T-helper 2 cell (primary cell): ENCODE data around the gene PRSS38.

Source experiments
- DNase-seq, 5 experiments: peaks; one replicate each; pipeline versions ENCODE4 v3.0.0 to v3.0.0-alpha.2; 2012 to 2022
- total RNA-seq, 2 donors: gene quantifications; one replicate each; lab custom pipeline; 2026; lab: John Stamatoyannopoulos, UW

PRSS38 gene
- total RNA-seq: 0 reads per million in 2 donors

DNA sequence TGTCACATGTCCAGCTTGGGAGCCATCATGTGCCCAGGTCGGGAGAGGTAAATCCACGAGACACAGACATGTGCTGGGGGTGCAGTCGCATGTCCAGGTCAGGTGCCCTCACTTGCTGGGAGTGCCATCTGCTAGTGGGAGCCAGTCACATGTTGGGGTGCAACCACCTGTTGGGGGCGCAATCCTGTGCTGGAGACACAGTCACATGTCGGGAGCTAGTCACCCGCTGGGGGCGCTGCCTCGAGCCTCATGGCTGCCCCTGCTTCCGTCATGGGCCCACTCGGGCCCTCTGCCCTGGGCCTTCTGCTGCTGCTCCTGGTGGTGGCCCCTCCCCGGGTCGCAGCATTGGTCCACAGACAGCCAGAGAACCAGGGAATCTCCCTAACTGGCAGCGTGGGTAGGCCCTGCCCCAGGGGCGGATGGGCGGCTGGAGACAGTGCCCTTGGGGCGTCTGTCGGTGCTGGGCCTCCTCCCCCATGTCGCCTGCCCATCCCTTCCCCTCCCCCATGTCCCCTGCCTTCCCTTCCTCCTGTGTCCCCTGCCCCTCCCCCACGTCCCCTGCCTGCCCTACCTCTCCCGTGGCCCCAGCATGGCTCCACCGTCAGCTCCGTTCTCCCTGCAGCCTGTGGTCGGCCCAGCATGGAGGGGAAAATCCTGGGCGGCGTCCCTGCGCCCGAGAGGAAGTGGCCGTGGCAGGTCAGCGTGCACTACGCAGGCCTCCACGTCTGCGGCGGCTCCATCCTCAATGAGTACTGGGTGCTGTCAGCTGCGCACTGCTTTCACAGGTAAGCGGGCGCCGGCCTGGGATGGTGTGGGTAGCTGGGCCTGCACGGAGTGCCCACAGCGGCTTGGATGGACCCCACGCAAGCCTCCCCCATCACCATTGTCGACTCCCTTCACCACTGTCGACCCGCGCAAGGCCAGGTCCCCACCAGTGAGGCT, at the start of gene PRSS38:
PRSS38 (plus strand) TSS at position 208 of the 942 bp plus-strand sequence; CDS start at position 250, 42 bp downstream.
- DNase-seq: no peak

DNA sequence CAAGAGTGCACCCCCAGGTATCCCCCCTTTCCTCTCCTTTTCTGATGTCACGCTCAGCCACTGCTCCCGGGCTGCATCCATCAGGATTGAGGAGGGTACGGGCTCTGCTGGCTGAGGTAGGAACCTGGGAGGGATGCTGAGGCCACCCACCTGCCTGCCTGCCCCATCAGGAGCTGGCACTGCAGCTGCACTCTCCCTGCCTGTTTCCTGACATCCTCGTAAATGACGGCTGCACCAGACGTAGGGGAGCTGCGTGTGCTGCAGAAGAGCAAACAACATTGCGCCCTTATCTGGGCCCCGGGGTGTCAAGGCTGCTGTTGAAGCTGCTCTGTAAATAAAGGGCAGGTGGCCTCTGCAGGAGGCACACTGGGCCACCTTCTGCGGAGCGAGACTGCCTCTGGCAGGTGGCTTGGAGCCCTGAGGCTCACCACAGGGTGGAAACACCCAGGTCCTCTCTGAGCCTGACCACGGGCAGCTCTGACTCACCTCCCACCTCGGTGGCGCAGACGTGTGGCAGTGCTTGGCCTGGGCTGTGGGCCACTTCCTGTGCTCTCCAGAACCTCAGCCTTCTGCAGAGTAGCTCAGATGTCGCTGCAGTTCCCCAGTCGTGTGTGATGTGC, 49.4 kb upstream of the PRSS38 start:
- peak; percentile 36 to 100 (median 62) for DNase-seq

- no peak for DNase-seq
Observed at GRCh38 chr1:227766653-227767277, 48.7 kb upstream of the PRSS38 start.

DNA sequence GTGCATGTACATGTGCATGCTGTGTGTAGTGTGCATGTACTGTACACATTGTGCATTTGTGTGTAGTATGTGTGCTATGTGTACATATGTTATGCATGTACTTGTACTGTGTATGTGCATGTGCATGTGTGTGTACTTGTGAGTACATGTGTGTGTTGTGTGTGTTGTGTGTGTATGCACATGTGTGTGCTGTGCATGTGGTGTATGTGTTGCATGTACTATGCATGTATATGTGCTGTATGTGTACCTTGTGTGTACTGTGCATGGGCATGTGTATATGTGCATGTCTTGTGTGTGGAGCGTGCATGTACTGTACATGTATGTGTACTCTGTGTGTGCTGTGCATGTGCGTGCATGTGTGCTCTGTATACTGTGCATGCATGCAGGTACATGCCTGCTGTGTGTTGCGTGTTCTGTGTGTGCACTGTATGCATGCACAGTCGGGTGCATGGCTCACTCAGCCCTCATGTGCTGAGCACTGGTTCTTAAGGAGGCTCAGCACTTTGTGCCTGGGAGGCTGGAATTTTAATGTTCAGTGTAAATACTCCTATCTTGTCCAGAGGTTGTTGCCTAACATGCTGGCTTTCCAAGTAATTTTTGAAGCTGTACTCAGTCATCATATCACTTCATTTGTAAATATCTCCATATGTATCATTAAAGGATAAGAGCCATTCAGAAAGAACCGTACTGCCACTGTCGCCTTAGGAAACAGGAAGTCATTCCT, 47.9 kb upstream of the PRSS38 start:
- no peak for DNase-seq

DNA sequence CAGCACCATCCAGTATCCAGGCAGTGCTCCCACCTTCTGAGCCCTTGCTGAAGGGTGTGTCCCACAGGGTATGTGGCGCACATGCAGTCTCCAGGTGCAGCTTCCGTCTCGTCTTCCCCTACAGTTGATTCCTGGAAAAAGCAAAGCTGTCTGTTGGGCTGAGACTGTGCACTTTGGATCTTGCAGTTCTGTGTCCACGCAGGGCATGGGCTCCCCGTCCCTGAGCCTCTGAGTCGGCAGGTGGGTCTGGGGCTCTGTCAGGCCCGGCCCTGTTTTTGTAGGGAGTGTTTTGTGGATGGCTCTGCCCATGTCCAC, 47.4 kb upstream of the PRSS38 start:
- no peak for DNase-seq

DNA sequence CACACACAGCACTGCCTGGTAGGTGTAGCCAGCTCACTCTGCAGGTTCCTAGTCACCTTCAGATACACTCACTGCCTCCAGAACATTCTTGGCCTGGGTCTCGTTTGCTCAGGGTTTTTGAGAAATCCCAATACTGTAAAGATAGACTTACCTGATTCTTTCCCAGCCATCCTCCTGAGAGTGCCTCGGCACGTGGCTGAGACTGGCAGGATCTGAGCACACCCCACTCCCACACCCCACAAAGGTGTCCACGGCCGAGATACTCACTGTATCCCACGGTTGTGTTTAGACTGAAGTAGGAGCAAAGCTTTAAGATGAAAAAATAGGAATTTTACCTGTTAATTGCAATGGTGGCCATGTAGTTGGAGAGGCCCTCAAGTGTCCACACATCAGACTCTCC, 46.8 kb upstream of the PRSS38 start:
- no peak for DNase-seq

DNA sequence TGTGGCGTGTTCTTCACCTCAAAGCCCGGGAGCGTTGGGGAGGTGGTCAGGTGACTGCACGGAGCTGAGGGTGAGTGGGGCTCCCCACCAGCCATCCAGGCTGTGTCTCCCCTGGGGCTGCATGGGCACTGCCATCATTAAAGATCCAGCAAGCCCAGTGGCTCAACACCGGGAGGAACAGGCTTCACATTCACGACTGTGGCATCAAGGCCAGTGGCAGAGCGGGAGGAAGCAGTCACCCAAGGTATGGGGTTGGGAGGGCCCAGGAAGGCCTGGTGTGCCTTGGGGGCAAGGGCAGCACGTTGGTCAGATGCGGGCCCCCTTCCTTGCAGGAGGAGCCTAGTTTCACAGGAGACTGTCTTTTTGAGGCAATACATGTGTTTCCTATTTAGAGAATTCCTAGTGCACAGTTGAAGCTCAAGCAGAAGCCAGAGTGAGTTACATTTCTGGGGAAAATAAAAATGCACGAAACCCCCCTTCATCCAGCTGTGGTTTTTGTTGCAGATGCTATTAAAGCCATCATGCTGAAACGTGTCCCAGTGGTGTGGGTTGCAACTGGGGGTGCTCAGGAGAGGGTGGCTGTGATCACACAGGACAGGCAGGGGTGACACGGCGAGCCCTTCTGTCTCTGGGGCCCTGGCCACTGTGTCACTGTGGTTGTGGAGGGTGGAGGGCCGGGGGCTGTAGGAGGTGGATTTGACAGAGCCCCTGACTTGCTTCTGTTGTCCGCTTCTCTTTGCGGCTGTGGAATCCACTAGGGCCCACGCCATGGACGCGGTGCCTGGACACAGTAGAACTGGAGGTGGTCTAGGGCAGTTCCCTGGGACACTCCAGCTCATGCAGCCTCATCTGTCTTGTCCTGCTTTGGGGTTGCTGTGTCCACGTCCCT, 46.2 kb upstream of the PRSS38 start:
- no peak for DNase-seq

DNA sequence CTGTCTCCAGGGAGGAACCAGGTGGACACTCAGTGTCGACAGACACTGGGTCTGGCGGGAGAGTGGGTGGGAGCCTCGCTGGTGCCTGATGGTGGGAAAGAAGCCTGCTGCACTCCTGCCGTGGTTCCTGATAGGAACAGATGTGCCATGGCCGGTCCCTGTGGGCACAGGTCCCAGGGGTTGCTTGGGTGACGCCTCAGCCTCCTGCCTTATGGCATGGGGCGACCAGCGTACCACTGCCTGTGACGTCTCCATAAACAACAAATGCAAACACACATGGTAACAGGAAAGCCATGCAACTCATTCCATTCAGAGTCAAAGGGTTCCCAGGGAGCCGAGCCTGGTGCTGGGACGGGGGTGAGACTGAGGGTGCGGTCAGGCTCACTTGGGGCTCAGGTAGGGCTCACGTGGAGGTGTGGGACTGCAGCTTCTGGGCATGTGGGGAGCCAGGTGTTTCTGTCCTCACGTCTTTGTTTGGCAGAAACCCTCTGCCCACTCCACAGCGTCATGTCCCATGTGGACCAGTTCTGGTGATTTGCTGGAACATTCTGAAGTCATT, 45.5 kb upstream of the PRSS38 start:
- DNase-seq: no peak

GRCh38 chr1:227770812-227771211, 44.7 kb upstream of the PRSS38 start:
- no peak for DNase-seq

- no peak for DNase-seq
Observed at GRCh38 chr1:227771326-227771725, 44.1 kb upstream of the PRSS38 start.

DNA sequence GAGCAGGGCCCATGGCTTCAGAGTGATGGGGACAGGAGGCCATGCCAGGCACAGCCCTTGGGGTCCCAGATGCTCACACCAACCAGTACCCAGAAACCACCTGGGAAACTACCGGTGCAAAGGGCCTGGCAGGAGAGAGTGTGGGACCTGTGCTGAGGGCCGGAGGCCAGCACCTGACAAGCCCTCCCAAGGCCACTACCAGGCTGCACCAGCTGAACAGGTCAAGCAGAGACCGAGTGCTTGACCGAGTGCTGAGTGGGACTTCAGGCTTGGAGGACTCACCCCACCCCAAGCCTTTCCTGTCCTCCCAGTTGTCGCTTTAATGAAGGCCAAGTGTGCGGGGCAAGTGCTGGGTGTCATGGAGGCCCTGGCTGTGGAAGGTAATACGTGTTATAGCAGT, 43.7 kb upstream of the PRSS38 start:
- DNase-seq: no peak

DNA sequence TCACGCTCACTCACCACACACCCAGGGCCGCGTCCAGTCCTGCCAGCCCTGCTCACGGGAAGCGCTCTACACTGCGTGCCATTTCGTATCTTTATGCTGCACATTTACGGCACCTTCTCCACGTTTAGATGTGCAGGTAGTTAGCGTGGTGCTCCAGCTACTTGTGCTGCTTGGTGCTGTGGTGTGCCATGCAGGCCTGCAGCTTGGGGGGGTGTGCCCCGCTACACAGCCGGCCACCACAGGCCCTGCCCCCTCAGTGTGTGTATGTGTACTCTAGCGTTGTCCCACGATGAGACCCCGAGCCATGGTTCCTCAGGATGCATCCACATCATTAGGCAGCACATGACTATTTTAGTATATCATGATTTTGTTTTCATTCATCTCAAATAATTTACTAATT, 41.9 kb upstream of the PRSS38 start:
- no peak for DNase-seq

DNA sequence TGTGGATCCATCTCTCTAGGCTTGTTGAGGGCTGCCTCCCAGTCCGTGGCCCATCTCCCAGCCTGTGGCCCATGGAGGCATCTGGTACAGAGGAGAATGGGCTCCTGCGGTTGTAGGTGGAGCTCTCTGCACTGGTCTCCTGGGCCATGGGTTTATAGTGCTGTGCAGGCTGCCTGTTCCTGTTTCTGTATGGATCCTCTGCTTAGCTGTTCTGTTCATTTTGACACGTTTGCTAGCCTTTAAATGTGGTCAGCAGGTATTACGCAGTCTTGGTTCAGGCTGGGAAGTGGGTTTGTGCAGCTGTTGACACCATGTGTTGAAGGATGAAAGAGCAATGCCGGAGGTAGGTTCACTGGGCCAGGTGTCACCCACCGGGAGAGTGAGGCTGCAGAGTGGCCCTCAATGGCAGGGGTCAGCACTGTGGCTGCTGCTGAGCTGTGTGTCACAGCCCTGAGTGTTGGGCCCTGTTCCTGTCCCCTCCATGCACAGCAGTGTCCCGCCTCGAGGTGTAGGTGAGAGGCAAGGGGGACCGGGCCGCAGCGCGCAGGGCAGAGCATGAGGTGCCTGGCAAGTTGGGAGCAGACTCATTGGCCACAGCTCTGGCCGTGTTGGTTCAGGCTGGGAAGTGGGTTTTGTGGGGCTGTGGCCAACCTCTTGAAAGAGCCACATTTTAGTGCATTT, 41.3 kb upstream of the PRSS38 start:
- DNase-seq: peak in 2 of 5 experiments; percentile 84 to 85

DNA sequence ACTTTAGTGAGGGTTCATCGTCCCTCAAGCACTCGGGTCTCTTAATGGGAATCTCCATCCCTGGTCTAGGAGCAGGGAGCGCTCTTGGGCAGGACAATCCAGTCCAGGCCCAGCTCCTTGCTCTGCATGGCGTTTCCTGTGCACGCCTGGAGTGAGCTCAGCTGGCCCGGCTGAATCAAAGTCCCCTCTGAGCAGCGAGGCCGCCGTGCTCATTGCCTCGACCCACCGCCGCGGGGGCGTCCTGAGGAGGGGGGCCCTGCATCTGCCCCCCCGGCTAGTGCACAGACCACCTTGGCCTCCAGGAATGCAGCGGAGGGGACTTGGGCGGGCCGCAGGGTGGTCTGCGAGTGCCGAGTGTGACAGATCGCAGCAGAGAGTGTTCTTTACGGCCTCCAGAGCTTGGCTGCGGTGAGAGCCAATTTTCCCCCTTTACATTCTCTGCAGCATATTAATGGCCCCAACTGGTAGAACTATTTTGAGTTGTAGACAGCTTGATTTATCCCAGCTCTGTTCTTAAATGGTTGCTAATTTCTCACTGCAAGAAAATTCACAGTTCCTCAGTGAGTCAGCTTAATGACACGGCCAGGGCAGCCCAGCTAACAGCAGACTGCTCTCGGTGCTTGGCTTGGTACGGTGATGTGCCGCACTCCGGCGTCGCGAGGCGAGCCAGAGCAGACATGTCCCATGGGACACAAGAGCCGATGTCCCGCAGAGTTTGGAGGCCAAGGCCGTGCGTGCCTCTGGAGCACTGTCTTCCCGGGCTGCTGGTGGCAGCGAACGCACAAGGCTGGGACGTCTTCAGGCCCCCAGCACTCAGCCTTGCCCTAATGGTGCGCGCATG, 40.4 kb upstream of the PRSS38 start:
- no peak for DNase-seq

DNA sequence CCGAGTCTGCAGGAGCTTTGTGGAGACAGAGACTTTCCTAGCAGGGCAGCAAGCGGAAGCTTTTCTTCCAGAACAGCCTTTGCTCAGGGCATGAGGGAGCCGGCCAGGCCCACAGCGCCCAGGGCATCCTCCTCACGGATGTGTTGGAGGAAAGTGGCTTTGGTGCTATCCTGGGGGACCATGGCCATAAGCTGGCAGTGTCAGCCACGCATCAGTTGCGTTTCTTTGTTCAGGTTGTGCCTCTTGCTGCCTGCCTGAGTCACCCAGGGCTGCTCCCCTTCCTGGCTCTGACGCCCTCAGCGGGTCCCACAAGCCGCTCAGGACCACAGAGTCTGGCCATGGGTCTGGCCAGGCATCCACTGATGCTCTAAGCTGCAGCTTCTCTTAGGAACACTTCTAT, 39.6 kb upstream of the PRSS38 start:
- no peak for DNase-seq

DNA sequence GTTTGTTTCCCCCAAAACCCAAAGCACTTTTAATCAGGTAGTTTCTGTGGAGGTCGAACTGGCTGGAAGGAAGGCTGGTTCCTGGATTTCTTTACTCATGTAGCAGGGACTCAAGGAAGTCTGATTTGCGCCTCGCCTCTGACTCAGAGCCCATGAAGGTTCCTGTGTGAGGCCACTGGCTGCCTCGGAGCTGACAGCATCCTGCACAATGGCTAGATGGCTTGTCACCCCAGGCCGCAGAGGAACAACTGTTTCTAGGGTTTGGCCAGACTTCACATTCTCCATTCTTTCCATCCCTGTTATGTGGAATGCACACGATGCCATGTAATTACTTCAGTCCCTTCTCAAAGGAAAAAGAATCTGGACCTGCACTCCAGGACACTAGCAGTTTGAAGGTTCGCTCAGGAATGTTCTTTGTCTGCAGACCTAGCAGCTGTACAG, 39.1 kb upstream of the PRSS38 start:
- DNase-seq: no peak

DNA sequence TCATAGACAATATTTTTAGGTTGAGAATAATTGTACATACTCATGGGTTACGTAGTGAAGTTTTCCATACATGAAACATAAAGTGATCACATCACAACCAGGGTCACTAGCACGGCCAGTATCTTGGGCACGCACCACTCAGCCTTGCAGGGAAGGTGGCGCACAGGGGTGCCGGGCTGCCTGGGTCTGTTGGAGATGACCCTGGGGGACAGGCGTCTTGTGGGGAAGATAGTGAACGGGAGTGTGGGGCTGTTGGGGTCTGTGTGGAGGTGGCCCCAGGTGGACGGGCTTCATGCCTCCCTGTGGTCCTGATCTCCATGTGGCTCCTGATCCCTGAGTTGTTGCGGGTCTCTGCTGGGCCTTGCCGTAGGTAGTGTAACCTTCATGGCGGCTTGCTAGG, 38.3 kb upstream of the PRSS38 start:
- no peak for DNase-seq

DNA sequence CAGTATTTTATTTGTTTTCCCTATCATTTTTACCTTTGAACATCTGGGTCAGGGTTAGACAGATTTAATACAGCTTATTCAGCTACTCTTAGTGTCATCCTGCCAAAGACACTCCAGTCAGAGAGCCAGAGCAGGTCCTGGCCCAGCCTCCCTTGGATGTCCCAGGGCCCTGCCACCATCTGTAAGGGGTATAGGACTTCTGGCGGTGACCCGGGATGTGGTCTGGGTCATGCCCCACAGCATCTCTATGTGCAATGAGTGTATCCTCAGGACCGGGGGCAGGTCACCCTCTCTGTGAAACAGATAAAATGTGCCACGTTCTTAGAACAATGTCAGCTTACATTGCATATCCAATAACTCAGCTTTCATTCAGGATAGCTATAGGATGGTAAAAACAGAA, 37.8 kb upstream of the PRSS38 start:
- DNase-seq: no peak

- DNase-seq: no peak
Observed at GRCh38 chr1:227778401-227778947, 37.0 kb upstream of the PRSS38 start.

- no peak for DNase-seq
Observed at GRCh38 chr1:227779021-227779441, 36.4 kb upstream of the PRSS38 start.
